Measurements from ENCODE around the gene SIRT7. TPM values are rescaled to one million over a fixed set of nuclear protein-coding genes. Genes with fewer than 3 reads are reported as not detected.

Gene SIRT7
- total and polyA plus RNA-seq, 4 donors = 14.7 to 43.4 (median 32.9) TPM

- H3K9me3 ChIP-seq (ENCODE audit: control insufficient read depth in 4 of 4, insufficient read depth in 3 of 4, low read length in 3 of 4) = no peaks in the 10 kb centered on the region
- H3K27me3 ChIP-seq (ENCODE audit: control insufficient read depth in 3 of 3, insufficient read depth in 3 of 3, low read length in 2 of 3) = no peaks in the 10 kb centered on the region
- 1 to 2% methylated on average over 38 to 64 of the region's 64 CpGs for WGBS, 2 donors
- H3K4me3 ChIP-seq = peak within 1 kb of the TSS; percentile 79
- H3K36me3 ChIP-seq (ENCODE audit: control insufficient read depth in 4 of 4, insufficient read depth in 4 of 4, low read length in 4 of 4) = peaks cover 0 to 23% (median 9%) of the 10 kb centered on the region in 4 donors
- ATAC-seq (ENCODE audit: insufficient read depth, low FRiP score) (peak; percentile 48), DNase-seq (peak in 1 of 3 donors; percentile 21)
- H3K9ac ChIP-seq (ENCODE audit: insufficient read depth in 1 of 2, low read length in 2 of 2) = peak within 1 kb of the TSS; percentile 78 to 94
- H3K4me1 ChIP-seq (ENCODE audit: control insufficient read depth in 5 of 5, insufficient read depth in 5 of 5, low read length in 5 of 5) = peaks cover 0 to 28% (median 11%) of the 10 kb centered on the region in 5 donors
- peak within 1 kb of the TSS; percentile 97 to 99 for H3K27ac ChIP-seq (ENCODE audit: low read depth in 1 of 2, low read length in 1 of 2)
- no peak for TF ChIP-seq CTCF (IDR thresholded peaks at IDR 0.05; ENCODE audit: control extremely low read depth, extremely low read depth)
Measured at GRCh38 chr17:81870981-81871386, 47.0 kb downstream of the SIRT7 start, which contains the start of gene ARHGDIA. TSS of gene ARHGDIA (minus strand) at chr17:81871337. CDS start at chr17:81869930, 1,407 bp downstream.

- DNase-seq (peak in 2 of 3 donors; percentile 38 to 39), ATAC-seq (ENCODE audit: insufficient read depth, low FRiP score) (peak; percentile 9)
- Histone ChIP-seq H3K9ac (ENCODE audit: insufficient read depth in 1 of 2, low read length in 2 of 2) (no peak overlapping the region), H3K27me3 (ENCODE audit: control insufficient read depth in 3 of 3, insufficient read depth in 3 of 3, low read length in 2 of 3) (no peaks in the 10 kb centered on the region), H3K4me3 (peak overlapping the region; percentile 71), H3K9me3 (ENCODE audit: control insufficient read depth in 4 of 4, insufficient read depth in 3 of 4, low read length in 3 of 4) (no peaks in the 10 kb centered on the region), H3K27ac (ENCODE audit: low read depth in 1 of 2, low read length in 1 of 2) (peak overlapping the region; percentile 90 to 98), H3K4me1 (ENCODE audit: control insufficient read depth in 5 of 5, insufficient read depth in 5 of 5, low read length in 5 of 5) (peaks cover 0 to 28% (median 11%) of the 10 kb centered on the region in 5 donors), H3K36me3 (ENCODE audit: control insufficient read depth in 4 of 4, insufficient read depth in 4 of 4, low read length in 4 of 4) (peaks cover 0 to 24% (median 12%) of the 10 kb centered on the region in 4 donors)
- TF ChIP-seq CTCF (IDR thresholded peaks at IDR 0.05; ENCODE audit: control extremely low read depth, extremely low read depth) = no peak
- 2 to 4% methylated on average over 32 to 65 of the region's 65 CpGs for WGBS, 2 donors
Measured at GRCh38 chr17:81870131-81870980, 47.6 kb downstream of the SIRT7 start.

DNA sequence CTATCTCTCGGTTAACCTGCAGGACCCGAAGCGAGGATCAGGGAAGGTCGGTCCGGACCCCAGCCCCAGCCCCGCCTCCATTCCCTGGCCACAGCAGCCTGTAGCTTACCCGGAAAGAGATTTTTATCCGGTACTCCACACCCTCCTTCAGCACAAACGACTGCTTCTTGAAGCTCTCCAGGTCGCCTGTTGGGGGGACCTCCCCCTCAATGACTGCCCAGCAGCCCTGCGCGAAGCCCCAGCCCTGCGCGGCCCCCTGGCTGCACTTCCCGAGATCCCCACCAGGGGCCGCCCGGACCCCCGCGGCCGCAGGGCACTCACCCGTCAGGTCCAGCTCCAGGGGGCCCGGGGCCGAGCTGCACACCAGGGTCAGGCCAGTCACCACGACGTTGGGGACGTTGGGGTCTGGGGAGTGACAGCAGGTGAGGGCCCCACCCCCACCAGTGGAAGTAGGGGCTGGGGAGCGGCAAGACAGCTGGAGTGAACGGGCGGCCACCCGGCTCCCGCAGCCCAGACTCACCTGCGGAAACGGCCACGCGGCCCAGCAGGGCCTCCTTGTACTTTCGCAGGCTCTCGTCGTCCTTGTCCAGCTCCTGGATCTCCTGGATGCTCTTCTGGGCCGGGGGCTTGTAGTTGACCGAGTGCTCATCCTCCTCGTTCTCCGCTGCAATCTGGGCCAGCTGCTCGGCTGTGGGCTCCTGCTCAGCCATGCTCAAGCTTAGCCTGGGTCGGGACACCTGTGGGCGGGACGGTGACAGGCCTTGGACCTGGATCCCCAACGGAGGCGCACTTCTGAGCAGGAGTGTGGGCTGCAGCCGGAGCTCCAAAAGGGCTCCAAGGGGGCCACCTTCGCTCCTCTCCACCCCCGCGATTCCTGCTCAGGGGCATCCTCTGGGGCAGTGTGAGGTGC is 48.5 kb downstream of the SIRT7 start:
- Histone ChIP-seq H3K27me3 (ENCODE audit: control insufficient read depth in 3 of 3, insufficient read depth in 3 of 3, low read length in 2 of 3) (no peaks in the 10 kb centered on the region), H3K9ac (ENCODE audit: insufficient read depth in 1 of 2, low read length in 2 of 2) (no peak overlapping the region), H3K36me3 (ENCODE audit: control insufficient read depth in 4 of 4, insufficient read depth in 4 of 4, low read length in 4 of 4) (peaks cover 0 to 25% (median 14%) of the 10 kb centered on the region in 4 donors), H3K4me1 (ENCODE audit: control insufficient read depth in 5 of 5, insufficient read depth in 5 of 5, low read length in 5 of 5) (peaks cover 0 to 28% (median 11%) of the 10 kb centered on the region in 5 donors), H3K27ac (ENCODE audit: low read depth in 1 of 2, low read length in 1 of 2) (peak overlapping the region; percentile 90 to 98), H3K9me3 (ENCODE audit: control insufficient read depth in 4 of 4, insufficient read depth in 3 of 4, low read length in 3 of 4) (no peaks in the 10 kb centered on the region), H3K4me3 (peak overlapping the region; percentile 71)
- DNase-seq = peak; percentile 45 to 70 (median 58)
- TF ChIP-seq CTCF (IDR thresholded peaks at IDR 0.05; ENCODE audit: control extremely low read depth, extremely low read depth) = peak; percentile 30
- WGBS, 2 donors = 40 to 43% methylated on average over 48 to 52 of the region's 52 CpGs
- no peak for ATAC-seq (ENCODE audit: insufficient read depth, low FRiP score)

Measured in lung (tissue), 12 donors.